H1 (cell line): ENCODE results near the gene KCNQ1. TPM values are rescaled to one million over a fixed set of nuclear protein-coding genes. Genes with fewer than 3 reads are reported as not detected.

ENCODE experiments used
- CTCF ChIA-PET: fragments of 300-600 bp; sonication (Branson Sonifier 250); formaldehyde crosslinking; loops from one replicate; lab custom pipeline; 2021; ENCODE audit not compliant: partially characterized antibody; lab: Charles Lee
- POLR2A ChIA-PET: fragments of 300-600 bp; sonication (Branson Sonifier 250); formaldehyde crosslinking; loops from one replicate; lab custom pipeline; 2021; ENCODE audit warnings: inconsistent platforms; ENCODE audit not compliant: partially characterized antibody; lab: Charles Lee
- DNase-seq, 2 experiments: peaks; one replicate each; pipeline versions ENCODE4 v3.0.0 to v3.0.0-alpha.2; 2010 to 2022; ENCODE audit warnings: low spot score in 2 of 2, low read depth in 1 of 2, mixed read lengths in 1 of 2
- FAIRE-seq: peaks from 2 replicates; lab custom pipeline; 2011; peaks lifted over from hg19 to GRCh38; lab: Jason Lieb, UNC
- H2AFZ ChIP-seq: 2 replicates; pipeline ENCODE4 v1.8.1; 2012; ENCODE audit warnings: low read length, inconsistent platforms
- H2AK5ac ChIP-seq: 2 replicates; pipeline ENCODE4 v1.6.1; 2013; ENCODE audit warnings: low read depth, low read length
- H2BK120ac ChIP-seq: replicated peaks from 2 replicates; pipeline ENCODE3; 2013; ENCODE audit warnings: low read depth, low read length, inconsistent platforms
- H2BK12ac ChIP-seq: 2 replicates; pipeline ENCODE4 v1.6.1; 2013; ENCODE audit warnings: low read depth, low read length
- H2BK15ac ChIP-seq: 2 replicates; pipeline ENCODE4 v1.6.1; 2013; ENCODE audit warnings: low read length
- H2BK20ac ChIP-seq: 2 replicates; pipeline ENCODE4 v1.6.1; 2013; ENCODE audit warnings: low read length
- H2BK5ac ChIP-seq: 2 replicates; pipeline ENCODE4 v1.6.1; 2013; ENCODE audit warnings: low read depth, low read length
- H3K14ac ChIP-seq: 2 replicates; pipeline ENCODE4 v1.6.1; 2013; ENCODE audit warnings: inconsistent platforms; ENCODE audit not compliant: insufficient read length
- H3K18ac ChIP-seq: 2 replicates; pipeline ENCODE4 v1.6.1; 2013; ENCODE audit warnings: low read length; ENCODE audit errors: extremely low read depth
- H3K23ac ChIP-seq: 2 replicates; pipeline ENCODE4 v1.6.1; 2013; ENCODE audit warnings: inconsistent platforms; ENCODE audit not compliant: insufficient read length
- H3K23me2 ChIP-seq: 2 replicates; pipeline ENCODE4 v1.6.1; 2013; ENCODE audit warnings: low read depth, low read length
- H3K27ac ChIP-seq: 2 replicates; pipeline ENCODE4 v1.6.1; 2011; ENCODE audit warnings: low read depth, low read length, inconsistent platforms
- H3K27me3 ChIP-seq, 4 experiments: replicated peaks in 1 of 4; 1 replicate in 1 of 4; 2 replicates in 3 of 4; pipeline versions ENCODE4 v1.6.1 to v1.8.1; 2011 to 2013; ENCODE audit warnings: low read length in 3 of 4, mild to moderate bottlenecking in 3 of 4, inconsistent platforms in 2 of 4, mixed read lengths in 2 of 4, moderate library complexity in 1 of 4; ENCODE audit not compliant: control insufficient read depth in 3 of 4, insufficient read depth in 3 of 4; ENCODE audit errors: extremely low read depth in 1 of 4
- H3K36me3 ChIP-seq, 4 experiments: 2 replicates each; pipeline versions ENCODE4 v1.6.1 to v1.8.1; 2011 to 2013; ENCODE audit warnings: mild to moderate bottlenecking in 4 of 4, low read length in 3 of 4, moderate library complexity in 2 of 4, control low read depth in 1 of 4, inconsistent platforms in 1 of 4; ENCODE audit not compliant: insufficient read depth in 4 of 4, control insufficient read depth in 2 of 4
- H3K4ac ChIP-seq: replicated peaks from 2 replicates; pipeline ENCODE3; 2013; ENCODE audit warnings: low read length, low read depth, mixed read lengths, inconsistent platforms; ENCODE audit not compliant: insufficient read length
- H3K4me1 ChIP-seq, 4 experiments: replicated peaks in 1 of 4; 1 replicate in 1 of 4; 2 replicates in 3 of 4; pipeline versions ENCODE4 v1.6.1 to v1.8.1; 2011 to 2013; ENCODE audit warnings: low read length in 3 of 4, inconsistent platforms in 2 of 4, mixed read lengths in 1 of 4; ENCODE audit not compliant: insufficient read depth in 4 of 4, control insufficient read depth in 3 of 4
- H3K4me2 ChIP-seq, 2 experiments: 2 replicates each; pipeline versions ENCODE4 v1.6.1 to v1.8.1; 2011 to 2013; ENCODE audit warnings: low read depth in 2 of 2, low read length in 2 of 2, control low read depth in 1 of 2, inconsistent platforms in 1 of 2, mild to moderate bottlenecking in 1 of 2; ENCODE audit not compliant: insufficient read depth in 1 of 2
- H3K4me3 ChIP-seq, 4 experiments: fragments of 200-600, 300-600 bp in 1 of 4; sonication (generic), shearing (Covaris generic), sonication (Bioruptor Twin) in 1 of 4; 2 replicates each; pipeline versions ENCODE4 v1.5.1 to v1.8.1; 2011 to 2016; ENCODE audit warnings: low read length in 4 of 4, low read depth in 3 of 4, control low read depth in 2 of 4, inconsistent platforms in 2 of 4, mild to moderate bottlenecking in 2 of 4, mixed read lengths in 1 of 4, moderate library complexity in 1 of 4; ENCODE audit not compliant: insufficient read depth in 2 of 4; ENCODE audit errors: extremely low read depth in 1 of 4
- H3K56ac ChIP-seq: replicated peaks from 2 replicates; pipeline ENCODE3; 2013; ENCODE audit warnings: low read depth, mild to moderate bottlenecking, mixed read lengths, low read length, inconsistent platforms; ENCODE audit not compliant: insufficient read length
- H3K79me1 ChIP-seq: 2 replicates; pipeline ENCODE4 v1.6.1; 2013; ENCODE audit warnings: low read depth, low read length, control low read depth
- H3K79me2 ChIP-seq, 2 experiments: 2 replicates each; pipeline versions ENCODE4 v1.6.1 to v1.8.1; 2012 to 2013; ENCODE audit warnings: low read length in 2 of 2, mild to moderate bottlenecking in 2 of 2, inconsistent platforms in 1 of 2; ENCODE audit not compliant: insufficient read depth in 2 of 2, control insufficient read depth in 1 of 2
- H3K9ac ChIP-seq, 4 experiments: replicated peaks in 1 of 4; 1 replicate in 1 of 4; 2 replicates in 3 of 4; pipeline versions ENCODE4 v1.6.1 to v1.8.1; 2011 to 2013; ENCODE audit warnings: low read depth in 3 of 4, low read length in 3 of 4, control low read depth in 2 of 4, mild to moderate bottlenecking in 2 of 4, moderate library complexity in 2 of 4, inconsistent platforms in 1 of 4; ENCODE audit errors: extremely low read depth in 1 of 4
- H3K9me3 ChIP-seq, 2 experiments: 2 replicates each; pipeline versions ENCODE4 v1.6.1 to v1.8.1; 2012 to 2013; ENCODE audit warnings: mild to moderate bottlenecking in 2 of 2, moderate library complexity in 2 of 2, control low read depth in 1 of 2, inconsistent platforms in 1 of 2, low read depth in 1 of 2, low read length in 1 of 2, mixed read lengths in 1 of 2; ENCODE audit not compliant: insufficient read depth in 2 of 2
- H4K20me1 ChIP-seq, 2 experiments: replicated peaks in 1 of 2; 2 replicates each; pipeline versions ENCODE3 to v1.8.1; 2011 to 2013; ENCODE audit warnings: inconsistent platforms in 2 of 2, low read length in 2 of 2, mild to moderate bottlenecking in 1 of 2; ENCODE audit not compliant: insufficient read depth in 2 of 2, control insufficient read depth in 1 of 2
- H4K5ac ChIP-seq: 2 replicates; pipeline ENCODE4 v1.6.1; 2013; ENCODE audit warnings: low read length, low read depth, mixed read lengths, inconsistent platforms; ENCODE audit not compliant: insufficient read length
- H4K8ac ChIP-seq: 2 replicates; pipeline ENCODE4 v1.8.0; 2013; ENCODE audit warnings: mild to moderate bottlenecking, moderate library complexity, low read length, inconsistent platforms; ENCODE audit not compliant: insufficient read depth; ENCODE audit errors: extremely low read depth
- H4K91ac ChIP-seq: replicated peaks from 2 replicates; pipeline ENCODE3; 2013; ENCODE audit warnings: low read length, mixed read lengths, inconsistent platforms; ENCODE audit not compliant: insufficient read length
- SAP30 ChIP-seq: fragments of 300-600 bp; sonication (generic); IDR thresholded peaks from 2 replicates; pipeline ENCODE4 v1.7.1; 2012; ENCODE audit warnings: low read length, moderate library complexity, mild to moderate bottlenecking, inconsistent platforms; ENCODE audit not compliant: insufficient read depth, insufficient replicate concordance
- SIN3A ChIP-seq, 2 experiments: IDR thresholded peaks in 1 of 2; conservative IDR thresholded peaks in 1 of 2; 2 replicates each; pipeline ENCODE4 v1.6.1; 2011 to 2012; ENCODE audit warnings: low read length in 2 of 2, improper control_type of control experiment in 1 of 2, low read depth in 1 of 2, mild to moderate bottlenecking in 1 of 2
- SIX5 ChIP-seq: IDR thresholded peaks from 2 replicates; pipeline ENCODE4 v1.6.1; 2011; ENCODE audit warnings: mild to moderate bottlenecking, low read depth, low read length
- SUZ12 ChIP-seq: fragments of 200-600 bp; sonication (generic); IDR thresholded peaks from 2 replicates; pipeline ENCODE4 v1.6.1; 2012; ENCODE audit warnings: mild to moderate bottlenecking, inconsistent platforms, low read length, moderate library complexity, mixed read lengths
- TBP ChIP-seq: IDR thresholded peaks from 2 replicates; pipeline ENCODE4 v1.6.1; 2011; ENCODE audit warnings: low read depth, low read length, improper control_type of control experiment
- ZNF274 ChIP-seq: IDR thresholded peaks from 2 replicates; pipeline ENCODE4 v1.7.0; 2012; ENCODE audit warnings: low read length, borderline replicate concordance; ENCODE audit errors: extremely low read depth
- WGBS, 2 experiments: shearing (Covaris generic) in 1 of 2; methylation state at CpG; one replicate each; pipeline versions ENCODE4 v1.1.6 to v1.1.7; 2013 to 2015; ENCODE audit warnings: low lambda C conversion rate in 2 of 2, mixed read lengths in 2 of 2, inconsistent platforms in 1 of 2, low coverage in 1 of 2, missing lambda C conversion rate in 1 of 2; ENCODE audit not compliant: insufficient replicate concordance in 2 of 2, insufficient coverage in 1 of 2, insufficient read length in 1 of 2; ENCODE audit errors: extremely low coverage in 1 of 2, missing lambda C conversion rate in 1 of 2; 5-methylcytosine and 5-hydroxymethylcytosine counted together
- polyA plus RNA-seq, 7 experiments: library from polyadenylated mRNA; depleted of rRNA in 3 of 7; stranded (reverse) in 5 of 7; unstranded in 2 of 7; fragments of >200 nt in 5 of 7; fragments of 200-250 nt in 2 of 7; gene quantifications; 1 replicate in 5 of 7; 2 replicates in 1 of 7; 4 replicates in 1 of 7; pipeline versions ENCODE4 v1.2.1 to v1.2.3, GENCODE V29; 2011 to 2013; ENCODE audit warnings: missing spikeins in 2 of 7, mixed read lengths in 2 of 7
- total RNA-seq: library from RNA; stranded (reverse); fragmentation: NEBNext Ultra II Directional; extraction: Animal tissue kit (Norgen Biotek cat#: 25700); gene quantifications from 2 replicates; pipeline ENCODE4 v1.2.1, GENCODE V29; 2021
- TF ChIP-seq, protein P1 (sequence below): IDR thresholded peaks from 2 replicates; pipeline ENCODE4 v1.6.1; 2011; ENCODE audit warnings: low read depth, mild to moderate bottlenecking, low read length; ENCODE audit not compliant: insufficient read depth

Gene KCNQ1
- total and polyA plus RNA-seq, 2 of the 8 experiments (the other 6 are each of a cell fraction or from before 2014, with no cell fraction given) = 1.9 to 2.0 TPM

DNA sequence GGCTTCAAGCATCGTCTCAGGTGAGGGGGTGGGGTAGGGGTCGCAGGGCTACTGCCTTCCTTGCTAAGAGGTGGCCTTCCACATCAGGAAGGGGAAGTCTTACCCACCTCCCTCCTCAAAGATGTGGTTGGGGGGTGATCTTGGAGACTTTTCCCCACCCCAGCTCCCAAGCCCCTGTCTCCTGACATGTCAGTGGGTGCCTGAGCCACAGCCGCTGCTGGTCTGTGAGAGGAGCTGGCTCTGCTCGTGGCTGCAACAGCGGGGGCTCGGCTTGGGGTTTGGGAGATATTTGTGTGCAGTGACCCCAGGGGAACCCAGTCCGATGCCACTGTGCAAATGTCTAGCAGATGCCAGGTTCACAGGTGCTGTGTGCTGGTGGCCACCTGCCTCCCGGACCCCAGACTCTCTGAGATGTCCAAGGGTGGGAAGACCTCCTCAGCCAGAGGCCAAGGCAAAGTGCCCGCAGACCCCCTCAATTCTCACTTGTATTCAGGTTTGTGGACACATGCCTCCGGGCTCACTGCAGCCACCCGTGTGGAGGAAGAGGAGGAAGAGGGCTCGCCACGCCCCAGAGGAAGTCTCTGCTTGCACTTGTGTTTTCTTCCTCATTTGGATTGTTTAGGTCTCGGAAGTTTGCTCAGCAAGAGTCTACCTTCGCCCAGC is 1.9 kb downstream of the KCNQ1 start:
- TF ChIP-seq SAP30 (no peak), SIN3A (conservative IDR thresholded peaks at IDR 0.05 in 1 of 2, IDR thresholded peaks at IDR 0.05 in 1 of 2; ENCODE audit: low read depth in 1 of 2, low read length in 2 of 2) (no peak), SUZ12 (no peak), ZNF274 (no peak), SIX5 (no peak), TBP (no peak)
- TF ChIP-seq, protein P1, sequence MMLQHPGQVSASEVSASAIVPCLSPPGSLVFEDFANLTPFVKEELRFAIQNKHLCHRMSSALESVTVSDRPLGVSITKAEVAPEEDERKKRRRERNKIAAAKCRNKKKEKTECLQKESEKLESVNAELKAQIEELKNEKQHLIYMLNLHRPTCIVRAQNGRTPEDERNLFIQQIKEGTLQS = no peak
- H3K18ac ChIP-seq = no peak overlapping the region
- no peak overlapping the region for H4K5ac ChIP-seq
- H2BK12ac ChIP-seq = no peak overlapping the region
- no peak overlapping the region for H3K4ac ChIP-seq
- FAIRE-seq (no peak), DNase-seq (no peak)
- CTCF ChIA-PET = interaction anchor here (1.1 to 1.4 kb wide), 2 partner anchors 26 to 147 kb away, joined by 3 to 5 read pairs; no protein-coding TSS in a partner anchor
- no peak overlapping the region for H2BK20ac ChIP-seq
- POLR2A ChIA-PET = no interaction called here
- no peaks in the 10 kb centered on the region for H3K79me1 ChIP-seq
- no peak overlapping the region for H3K56ac ChIP-seq
- H3K23ac ChIP-seq = no peak overlapping the region
- H3K36me3 ChIP-seq = no peaks in the 10 kb centered on the region
- no peak overlapping the region for H2AK5ac ChIP-seq
- no peak overlapping the region for H3K27ac ChIP-seq
- H4K8ac ChIP-seq = no peak overlapping the region
- no peak overlapping the region for H2BK15ac ChIP-seq
- no peaks in the 10 kb centered on the region for H3K9me3 ChIP-seq
- H4K20me1 ChIP-seq = peaks cover 2 to 3% of the 10 kb centered on the region in 2 experiments
- H3K23me2 ChIP-seq = peaks cover 7% of the 10 kb centered on the region; the same call in 1 of the 2 replicates
- no peak overlapping the region for H2BK120ac ChIP-seq
- H3K4me2 ChIP-seq = no peak overlapping the region
- H4K91ac ChIP-seq = no peak overlapping the region
- no peak overlapping the region for H2AFZ ChIP-seq
- no peak overlapping the region for H3K14ac ChIP-seq
- no peak overlapping the region for H3K9ac ChIP-seq
- no peaks in the 10 kb centered on the region for H3K79me2 ChIP-seq
- H3K27me3 ChIP-seq = peaks cover 27 to 81% (median 60%) of the 10 kb centered on the region in 4 experiments
- no peak overlapping the region for H2BK5ac ChIP-seq
- H3K4me3 ChIP-seq = no peak overlapping the region
- WGBS, 2 experiments = 92% methylated on average over 14 of the region's 15 CpGs; no CpG with 5 or more reads in 1 of the 2 experiments
- peaks cover 0 to 3% (median 3%) of the 10 kb centered on the region in 4 experiments; a peak in 2 of 7 replicates for H3K4me1 ChIP-seq
